PC-3 (cell line): ENCODE results near the gene TIGIT.

Experiments
- CTCF ChIP-seq: fragments of 300-600 bp; sonication (generic); conservative IDR thresholded peaks from 2 replicates; pipeline ENCODE4 v1.5.1; 2017; ENCODE audit warnings: antibody characterized with exemption, low read depth, mild to moderate bottlenecking, low read length
- EZH2 ChIP-seq: fragments of 300-600 bp; sonication (generic); IDR thresholded peaks from one replicate; pipeline ENCODE4 v1.6.1; 2017; ENCODE audit warnings: antibody characterized with exemption, mild to moderate bottlenecking, low read length; ENCODE audit not compliant: unreplicated experiment
- EZH2phosphoT487 ChIP-seq: fragments of 300-600 bp; sonication (generic); IDR thresholded peaks from 2 replicates; pipeline ENCODE4 v1.6.1; 2018; ENCODE audit warnings: mild to moderate bottlenecking, antibody characterized with exemption, low read length, borderline replicate concordance

DNA sequence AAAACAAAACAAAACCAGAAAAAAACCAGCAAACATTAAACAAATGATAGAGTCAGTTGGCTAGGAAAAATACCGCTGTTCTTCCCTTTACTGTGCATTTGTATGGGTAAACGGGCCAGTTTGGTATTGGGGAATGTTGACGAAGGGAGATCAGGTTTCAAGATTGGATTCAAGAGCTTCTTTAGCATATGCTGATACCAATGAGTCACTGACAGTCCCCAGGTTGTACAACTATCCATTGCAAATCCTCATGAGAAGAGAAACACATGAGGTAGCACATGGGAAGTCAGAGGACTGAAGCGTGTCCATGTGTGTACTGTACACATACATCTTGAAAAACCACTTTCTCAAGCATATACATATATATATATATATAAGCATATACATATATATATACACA, 25.6 kb downstream of the TIGIT start:
- TF ChIP-seq EZH2 (no peak), CTCF (no peak), EZH2phosphoT487 (no peak)
